ENCODE data around the gene STAT5B.

The STAT5B gene

GRCh38 chr17:42169351-42169750, 106.8 kb downstream of the STAT5B start:
- H3K4me3 ChIP-seq (ENCODE audit: low read depth, low read length) = no peak overlapping the region
- TF ChIP-seq CTCF (IDR thresholded peaks at IDR 0.05; ENCODE audit: insufficient read depth, low read length, missing control alignments) = no peak
- no peak for DNase-seq (ENCODE audit: low read depth, low spot score)
- ChIA-PET CTCF (no interaction called here), POLR2A (no interaction called here)

GRCh38 chr17:42167807-42168206, 108.4 kb downstream of the STAT5B start:
- no peak overlapping the region for H3K4me3 ChIP-seq (ENCODE audit: low read depth, low read length)
- ChIA-PET POLR2A (no interaction called here), CTCF (interaction anchor here (1.0 to 1.3 kb wide), 2 partner anchors 12 to 14 kb away, joined by 4 read pairs; partner anchors contain the start of gene RAB5C)
- DNase-seq (ENCODE audit: low read depth, low spot score) = no peak
- TF ChIP-seq CTCF (IDR thresholded peaks at IDR 0.05; ENCODE audit: insufficient read depth, low read length, missing control alignments) = no peak

- CTCF ChIA-PET = interaction anchor here (1.3 kb wide), 1 partner anchor 11 kb away, joined by 4 read pairs; the partner anchor contains the start of gene RAB5C
- H3K4me3 ChIP-seq (ENCODE audit: low read depth, low read length) = no peak overlapping the region
- TF ChIP-seq CTCF (IDR thresholded peaks at IDR 0.05; ENCODE audit: insufficient read depth, low read length, missing control alignments) = no peak
- no peak for DNase-seq (ENCODE audit: low read depth, low spot score)
- POLR2A ChIA-PET = no interaction called here
Measured at GRCh38 chr17:42166196-42166763, 109.9 kb downstream of the STAT5B start.

GRCh38 chr17:42165751-42166150, 110.4 kb downstream of the STAT5B start:
- ChIA-PET CTCF (no interaction called here), POLR2A (no interaction called here)
- TF ChIP-seq CTCF (IDR thresholded peaks at IDR 0.05; ENCODE audit: insufficient read depth, low read length, missing control alignments) = no peak
- H3K4me3 ChIP-seq (ENCODE audit: low read depth, low read length) = no peak overlapping the region
- no peak for DNase-seq (ENCODE audit: low read depth, low spot score)

- TF ChIP-seq CTCF (IDR thresholded peaks at IDR 0.05; ENCODE audit: insufficient read depth, low read length, missing control alignments) = no peak
- no peak overlapping the region for H3K4me3 ChIP-seq (ENCODE audit: low read depth, low read length)
- ChIA-PET POLR2A (no interaction called here), CTCF (interaction anchor here (0.7 to 1.5 kb wide), 4 partner anchors 12 to 96 kb away, joined by 3 to 7 read pairs (median 4); no protein-coding TSS in a partner anchor)
- DNase-seq (ENCODE audit: low read depth, low spot score) = no peak
Measured at GRCh38 chr17:42163696-42164407, 112.3 kb downstream of the STAT5B start.

- no peak overlapping the region for H3K4me3 ChIP-seq (ENCODE audit: low read depth, low read length)
- ChIA-PET CTCF (interaction anchor here (0.7 to 1.6 kb wide), 4 partner anchors 11 to 19 kb away, joined by 3 to 7 read pairs (median 5); no protein-coding TSS in a partner anchor), POLR2A (no interaction called here)
- peak; percentile 16 for TF ChIP-seq CTCF (IDR thresholded peaks at IDR 0.05; ENCODE audit: insufficient read depth, low read length, missing control alignments)
- DNase-seq (ENCODE audit: low read depth, low spot score) = no peak
Measured at GRCh38 chr17:42163113-42163512, 113.1 kb downstream of the STAT5B start.
